Endothelial cell of umbilical vein (primary cell): Measurements from ENCODE around the gene MED27. TPM values are rescaled to one million over a fixed set of nuclear protein-coding genes. Genes with fewer than 3 reads are reported as not detected.

Experiments used
- BruUV-seq: library from RNA; stranded (reverse); fragments of 400-500 nt; replicated peaks from 2 replicates; lab custom pipeline; 2021; lab: Mats Ljungman, UMichigan
- CTCF ChIA-PET: fragments of 300-600, 350-600 bp; sonication (Branson Sonifier 250); formaldehyde crosslinking; loops from one replicate; lab custom pipeline; 2021; ENCODE audit warnings: antibody characterized with exemption, inconsistent platforms; lab: Charles Lee
- POLR2A ChIA-PET: fragments of 300-600, 350-600 bp; sonication (Branson Sonifier 250); formaldehyde crosslinking; loops from one replicate; lab custom pipeline; 2021; ENCODE audit warnings: antibody characterized with exemption, inconsistent platforms; lab: Charles Lee
- DNase-seq: peaks from one replicate; pipeline ENCODE4 v3.0.0-alpha.2; 2011; ENCODE audit warnings: low read depth, low spot score
- FAIRE-seq: peaks from 2 replicates; lab custom pipeline; 2011; peaks lifted over from hg19 to GRCh38; lab: Jason Lieb, UNC
- H2AFZ ChIP-seq: 2 replicates; pipeline ENCODE4 v1.6.0; 2012; ENCODE audit warnings: low read depth, low read length, control low read depth, inconsistent platforms
- H3K27ac ChIP-seq: 2 replicates; pipeline ENCODE4 v1.5.1; 2011; ENCODE audit warnings: low read depth, mild to moderate bottlenecking, control low read depth, low read length, moderate library complexity; ENCODE audit not compliant: insufficient read depth
- H3K27me3 ChIP-seq, 2 experiments: 2 replicates each; pipeline versions ENCODE4 v1.6.0 to v1.6.1; 2011; ENCODE audit warnings: low read length in 2 of 2, mixed read lengths in 1 of 2; ENCODE audit not compliant: control insufficient read depth in 2 of 2, insufficient read depth in 2 of 2
- H3K36me3 ChIP-seq, 2 experiments: 2 replicates in 1 of 2; 3 replicates in 1 of 2; pipeline ENCODE4 v1.5.1; 2011; ENCODE audit warnings: low read length in 2 of 2, mild to moderate bottlenecking in 1 of 2, moderate library complexity in 1 of 2; ENCODE audit not compliant: control insufficient read depth in 2 of 2, insufficient read depth in 2 of 2; ENCODE audit errors: extremely low read depth in 1 of 2
- H3K4me1 ChIP-seq: 3 replicates; pipeline ENCODE4 v1.5.1; 2011; ENCODE audit warnings: mild to moderate bottlenecking, low read length; ENCODE audit not compliant: control insufficient read depth, insufficient read depth; ENCODE audit errors: extremely low read depth
- H3K4me2 ChIP-seq: 2 replicates; pipeline ENCODE4 v1.6.1; 2011; ENCODE audit warnings: low read length, control low read depth, mixed read lengths; ENCODE audit not compliant: insufficient read depth
- H3K4me3 ChIP-seq, 3 experiments: fragments of 200-600 bp in 1 of 3; sonication (generic), shearing (Covaris generic) in 1 of 3; replicated peaks in 1 of 3; 2 replicates each; pipeline ENCODE4 v1.5.1; 2011 to 2016; ENCODE audit warnings: control low read depth in 3 of 3, low read length in 3 of 3, mild to moderate bottlenecking in 2 of 3, inconsistent platforms in 1 of 3, low read depth in 1 of 3, moderate library complexity in 1 of 3; ENCODE audit not compliant: insufficient read depth in 1 of 3
- H3K79me2 ChIP-seq: 2 replicates; pipeline ENCODE4 v1.6.0; 2012; ENCODE audit warnings: low read length, inconsistent platforms; ENCODE audit not compliant: control insufficient read depth, insufficient read depth
- H3K9ac ChIP-seq: replicated peaks from 2 replicates; pipeline ENCODE3; 2011; ENCODE audit warnings: low read length, control low read depth; ENCODE audit not compliant: insufficient read depth; ENCODE audit errors: extremely low read depth
- H3K9me1 ChIP-seq: replicated peaks from 3 replicates; pipeline ENCODE4 v1.6.0; 2011; ENCODE audit warnings: mild to moderate bottlenecking, low read length; ENCODE audit not compliant: control insufficient read depth, insufficient read depth; ENCODE audit errors: extremely low read depth
- H3K9me3 ChIP-seq: replicated peaks from 2 replicates; pipeline ENCODE4 v1.5.1; 2012; ENCODE audit warnings: low read length, inconsistent platforms; ENCODE audit not compliant: control insufficient read depth, insufficient read depth
- H4K20me1 ChIP-seq: replicated peaks from 2 replicates; pipeline ENCODE3; 2011; ENCODE audit warnings: mild to moderate bottlenecking, low read length; ENCODE audit not compliant: control insufficient read depth, insufficient read depth; ENCODE audit errors: extremely low read depth
- CTCF ChIP-seq, 2 donors: IDR thresholded peaks; 1 replicate in 1 of 2; 2 replicates in 1 of 2; pipeline ENCODE4 v1.5.1; 2011; ENCODE audit warnings: low read length in 2 of 2, mild to moderate bottlenecking in 2 of 2, moderate library complexity in 2 of 2, control low read depth in 1 of 2, inconsistent platforms in 1 of 2, low read depth in 1 of 2; ENCODE audit not compliant: insufficient read depth in 1 of 2; ENCODE audit errors: extremely low read depth in 1 of 2
- EZH2 ChIP-seq: IDR thresholded peaks from 2 replicates; pipeline ENCODE4 v1.6.1; 2012; ENCODE audit warnings: borderline replicate concordance, low read depth, mild to moderate bottlenecking, moderate library complexity, low read length, inconsistent platforms; ENCODE audit not compliant: severe bottlenecking
- FOS ChIP-seq: IDR thresholded peaks from 2 replicates; pipeline ENCODE4 v1.6.1; 2011; ENCODE audit warnings: mild to moderate bottlenecking, low read length, moderate library complexity, borderline replicate concordance; ENCODE audit not compliant: insufficient read depth
- GATA2 ChIP-seq: IDR thresholded peaks from 2 replicates; pipeline ENCODE4 v1.7.0; 2011; ENCODE audit warnings: low read depth, mild to moderate bottlenecking, moderate library complexity, mixed read lengths, low read length; ENCODE audit not compliant: insufficient read length, insufficient read depth
- JUN ChIP-seq: IDR thresholded peaks from 2 replicates; pipeline ENCODE4 v1.6.1; 2011; ENCODE audit warnings: borderline replicate concordance, low read depth; ENCODE audit not compliant: insufficient read length, insufficient read depth
- MAX ChIP-seq: IDR thresholded peaks from 2 replicates; pipeline ENCODE4 v1.6.1; 2011; ENCODE audit not compliant: insufficient read depth, insufficient read length
- MYC ChIP-seq: IDR thresholded peaks from one replicate; pipeline ENCODE4 v1.6.1; 2011; ENCODE audit warnings: mild to moderate bottlenecking, low read depth, low read length
- POLR2A ChIP-seq: IDR thresholded peaks from 2 replicates; pipeline ENCODE4 v1.6.1; 2012; ENCODE audit warnings: low read depth, mild to moderate bottlenecking, control low read depth, low read length
- POLR2AphosphoS5 ChIP-seq: IDR thresholded peaks from 2 replicates; pipeline ENCODE4 v1.6.1; 2012; ENCODE audit warnings: low read depth, mild to moderate bottlenecking, control low read depth, low read length, moderate library complexity; ENCODE audit not compliant: insufficient read depth
- dilution Hi-C: fragments of 300-500 bp; cut with MboI; formaldehyde crosslinking; loops from one replicate; pipeline ENCODE4 v1.15.0; 2019; ENCODE audit warnings: low sequenced_read_pairs; ENCODE audit not compliant: extremely low pct_ligation_motif_present
- intact Hi-C: fragments of 100-400 bp; cut with micrococcal nuclease; formaldehyde crosslinking; loops from one replicate; pipeline ENCODE4 v1.10.0; 2022
- polyA plus RNA-seq, 4 experiments: library from polyadenylated mRNA; depleted of rRNA in 3 of 4; stranded (reverse) in 3 of 4; unstranded in 1 of 4; fragments of >200 nt; gene quantifications; 2 replicates each; pipeline versions ENCODE4 v1.2.1 to v1.2.3, GENCODE V29; 2011 to 2012; ENCODE audit warnings: missing spikeins in 1 of 4
- total RNA-seq: library from RNA; stranded (reverse); gene quantifications from 2 replicates; pipeline ENCODE4 v1.2.3, GENCODE V29; 2021

Gene MED27
- total and polyA plus RNA-seq, 2 donors (not counting 3 experiments of a cell fraction or from before 2014, with no cell fraction given) = 27.9 to 47.8 TPM

- Histone ChIP-seq H3K9ac (no peak overlapping the region), H4K20me1 (peaks cover 2% of the 10 kb centered on the region), H3K27ac (no peak overlapping the region), H3K4me2 (no peak overlapping the region), H3K79me2 (no peaks in the 10 kb centered on the region), H3K4me3 (no peak overlapping the region), H2AFZ (no peak overlapping the region), H3K36me3 (no peaks in the 10 kb centered on the region), H3K9me3 (no peaks in the 10 kb centered on the region), H3K4me1 (no peaks in the 10 kb centered on the region), H3K27me3 (no peaks in the 10 kb centered on the region), H3K9me1 (no peaks in the 10 kb centered on the region)
- dilution Hi-C loops = no loop called here
- ChIA-PET CTCF (no interaction called here), POLR2A (no interaction called here)
- no TSS peak for BruUV-seq
- no peak for DNase-seq
- intact Hi-C loops = no loop called here
- FAIRE-seq = no peak
- TF ChIP-seq GATA2 = no peak
- no peak for TF ChIP-seq POLR2AphosphoS5
- TF ChIP-seq FOS = no peak
- TF ChIP-seq EZH2 = no peak
- TF ChIP-seq POLR2A = no peak
- no peak for TF ChIP-seq MAX
- no peak for TF ChIP-seq CTCF (IDR thresholded peaks at IDR 0.05; ENCODE audit: extremely low read depth in 1 of 2, insufficient read depth in 1 of 2, low read depth in 1 of 2, low read length in 2 of 2)
- no peak for TF ChIP-seq MYC
- TF ChIP-seq JUN = no peak
Observed at GRCh38 chr9:131965841-131966240, 113.8 kb downstream of the MED27 start.
